ENCODE measurements around the gene RPS17. TPM values are rescaled to one million over a fixed set of nuclear protein-coding genes. Genes with fewer than 3 reads are reported as not detected.

The RPS17 gene
- total RNA-seq, 2 experiments from 2014 or later: 1,680 to 1,976 TPM

DNA sequence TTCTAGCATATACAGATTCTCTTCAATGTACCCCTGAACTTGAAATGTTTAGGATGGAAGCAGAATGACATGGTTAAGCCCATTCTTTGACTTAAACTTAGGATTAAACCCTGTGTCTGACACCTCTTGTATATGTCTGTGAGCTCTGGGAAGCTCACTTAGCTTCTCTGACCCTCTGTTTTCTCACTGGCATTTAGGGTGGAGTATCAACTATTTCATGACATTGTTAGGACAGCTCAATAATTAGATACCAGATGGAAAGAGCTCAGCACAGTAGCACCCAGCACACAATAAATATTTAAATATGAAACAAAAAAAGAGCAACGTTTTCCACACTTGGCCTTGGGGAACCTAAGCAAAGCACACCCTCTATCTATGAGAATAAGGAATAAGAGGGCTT lies 18.2 kb upstream of the RPS17 start:
- Mint-ChIP-seq H3K4me1 (no peaks in the 10 kb centered on the region), H3K36me3 (ENCODE audit: low read depth) (no peaks in the 10 kb centered on the region), H3K27ac (no peak overlapping the region), H3K27me3 (peaks cover 13% of the 10 kb centered on the region), H3K4me3 (no peak overlapping the region), H3K9me3 (no peaks in the 10 kb centered on the region)
- ChIA-PET CTCF (interaction anchor here (0.8 to 1.2 kb wide), 2 partner anchors 11 to 16 kb away, joined by 3 read pairs; no protein-coding TSS in a partner anchor), POLR2A (no interaction called here)
- DNase-seq: no peak

DNA sequence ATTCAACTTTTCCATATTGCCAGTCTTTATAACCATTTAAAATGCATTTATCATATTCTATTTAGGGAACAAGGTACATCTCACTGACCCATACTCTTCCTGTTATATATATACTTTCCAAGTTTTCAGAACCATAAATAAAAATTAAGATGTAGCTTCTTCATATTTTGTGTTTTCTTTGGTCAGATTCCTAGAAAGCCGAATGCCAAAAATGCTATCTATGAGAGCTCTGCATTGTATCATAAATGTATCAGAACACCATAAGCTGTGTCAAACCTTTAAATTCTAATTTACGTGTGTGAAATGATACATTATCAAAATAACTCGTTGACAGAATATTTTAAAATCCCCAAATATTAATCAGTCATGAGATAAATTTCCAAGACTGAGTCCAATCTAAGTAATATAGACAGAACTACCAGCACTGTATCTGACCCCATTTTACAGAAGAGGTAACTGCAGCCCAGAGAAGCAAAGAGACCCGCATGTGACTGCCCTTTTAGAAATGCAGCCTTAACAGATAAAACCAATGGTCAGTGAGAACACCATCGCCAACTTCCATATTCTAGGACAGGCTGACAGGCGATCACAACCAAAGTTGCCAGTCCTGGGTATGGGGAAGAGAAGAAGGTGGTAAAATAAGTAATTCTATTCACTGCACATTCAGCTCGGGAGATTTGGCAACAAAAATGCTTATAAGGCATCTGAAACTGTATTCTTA lies 16.2 kb upstream of the RPS17 start:
- peaks cover 20% of the 10 kb centered on the region for H3K27me3 Mint-ChIP-seq
- ChIA-PET CTCF (interaction anchor here (1.5 to 1.6 kb wide), 2 partner anchors 10 to 26 kb away, joined by 3 read pairs; no protein-coding TSS in a partner anchor), POLR2A (no interaction called here)
- H3K4me1 Mint-ChIP-seq: no peaks in the 10 kb centered on the region
- no peaks in the 10 kb centered on the region for H3K9me3 Mint-ChIP-seq
- no peak for DNase-seq
- no peaks in the 10 kb centered on the region for H3K36me3 Mint-ChIP-seq (ENCODE audit: low read depth)
- no peak overlapping the region for H3K27ac Mint-ChIP-seq
- H3K4me3 Mint-ChIP-seq: no peak overlapping the region

DNA sequence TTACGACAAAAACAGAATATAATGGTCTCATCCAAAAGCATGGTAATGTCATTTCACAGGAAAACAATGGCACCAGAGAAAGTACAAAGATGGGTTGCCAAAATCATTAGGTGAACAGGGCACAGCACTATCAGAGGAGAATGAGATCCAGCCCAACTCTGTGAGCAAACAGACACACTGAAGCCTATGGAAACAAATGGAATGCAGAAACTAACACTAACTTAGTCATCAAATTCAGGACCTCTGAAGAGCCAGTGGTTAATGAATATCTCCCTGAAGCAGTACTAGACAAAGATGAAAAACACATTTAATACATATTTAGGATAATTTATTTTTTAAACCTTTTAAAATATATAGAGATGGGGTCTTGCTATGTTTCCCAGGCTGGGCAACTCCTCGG lies 14.6 kb upstream of the RPS17 start:
- Mint-ChIP-seq H3K9me3 (no peaks in the 10 kb centered on the region), H3K27me3 (peaks cover 22% of the 10 kb centered on the region), H3K27ac (no peak overlapping the region), H3K4me3 (no peak overlapping the region), H3K36me3 (ENCODE audit: low read depth) (no peaks in the 10 kb centered on the region), H3K4me1 (no peaks in the 10 kb centered on the region)
- CTCF ChIA-PET: no interaction called here
- POLR2A ChIA-PET: no interaction called here
- DNase-seq: no peak

DNA sequence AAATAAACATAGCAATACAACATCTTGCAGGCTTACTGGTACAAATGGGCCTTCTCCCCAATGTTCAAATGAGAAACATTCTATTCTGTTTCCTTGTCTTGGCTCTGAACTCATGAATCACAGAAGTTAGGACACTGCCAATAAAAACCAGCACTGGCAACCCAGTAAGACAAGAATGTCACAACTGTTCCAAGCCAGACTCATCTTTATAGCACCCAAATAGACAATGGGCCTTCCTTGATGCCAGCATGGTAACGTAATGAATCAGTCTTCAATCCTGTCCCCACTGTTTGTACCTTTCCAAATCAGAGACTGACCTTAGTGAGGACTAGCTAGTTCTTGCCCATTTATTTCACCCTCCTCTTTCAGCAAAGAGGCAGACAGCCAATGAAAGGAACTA lies 14.1 kb upstream of the RPS17 start:
- DNase-seq: no peak
- no peaks in the 10 kb centered on the region for H3K36me3 Mint-ChIP-seq (ENCODE audit: low read depth)
- no peaks in the 10 kb centered on the region for H3K9me3 Mint-ChIP-seq
- H3K27ac Mint-ChIP-seq: no peak overlapping the region
- ChIA-PET POLR2A (interaction anchor here (0.5 kb wide), 1 partner anchor 450 kb away, joined by 3 read pairs; no protein-coding TSS in a partner anchor), CTCF (no interaction called here)
- no peaks in the 10 kb centered on the region for H3K4me1 Mint-ChIP-seq
- peaks cover 22% of the 10 kb centered on the region for H3K27me3 Mint-ChIP-seq
- no peak overlapping the region for H3K4me3 Mint-ChIP-seq

DNA sequence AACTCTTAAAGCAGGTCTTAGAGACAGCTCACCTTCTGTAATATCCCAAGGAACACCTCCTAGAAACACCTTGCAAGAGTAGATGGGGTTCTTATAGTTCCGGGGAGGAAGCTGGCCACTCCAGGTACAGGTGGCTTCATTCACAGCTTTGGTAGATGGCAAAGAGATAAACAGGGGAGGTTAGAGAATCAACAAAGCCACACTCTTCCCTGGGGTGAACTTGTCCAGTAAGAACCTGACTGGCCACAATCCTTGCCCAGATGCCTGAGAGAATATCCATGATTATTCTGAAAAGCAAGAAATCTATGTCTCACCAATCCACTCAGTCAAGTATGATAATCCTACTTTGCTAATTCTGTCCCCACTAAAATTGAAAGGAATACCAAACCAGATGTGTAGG lies 13.6 kb upstream of the RPS17 start:
- DNase-seq: no peak
- Mint-ChIP-seq H3K27ac (no peak overlapping the region), H3K9me3 (no peaks in the 10 kb centered on the region), H3K27me3 (peaks cover 22% of the 10 kb centered on the region), H3K4me1 (no peaks in the 10 kb centered on the region), H3K4me3 (no peak overlapping the region), H3K36me3 (ENCODE audit: low read depth) (no peaks in the 10 kb centered on the region)
- ChIA-PET POLR2A (interaction anchor here (0.5 kb wide), 1 partner anchor 450 kb away, joined by 3 read pairs; no protein-coding TSS in a partner anchor), CTCF (interaction anchor here (0.8 to 1.4 kb wide), 2 partner anchors 12 to 14 kb away, joined by 3 to 4 read pairs; partner anchors contain the start of gene RPS17)

DNA sequence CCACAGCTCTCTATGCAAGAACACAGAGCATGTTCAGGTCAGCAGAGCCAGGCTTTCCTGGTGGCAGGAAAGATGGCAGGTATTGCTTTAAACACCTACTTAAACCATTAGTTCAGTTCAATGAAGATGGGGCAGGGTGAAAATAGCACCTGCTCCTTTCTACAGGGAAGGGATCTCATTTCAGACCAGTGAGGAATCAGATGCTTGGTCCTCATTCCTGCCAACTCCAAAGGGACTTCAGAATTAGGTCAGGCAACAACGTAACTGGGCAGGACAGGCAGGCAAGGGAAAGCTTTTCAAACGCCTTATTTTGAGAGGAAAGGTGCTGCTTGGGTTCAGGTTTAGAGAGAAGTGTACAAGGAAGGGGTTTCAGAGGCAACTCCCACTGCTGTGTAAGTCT lies 12.6 kb upstream of the RPS17 start:
- H3K9me3 Mint-ChIP-seq: no peaks in the 10 kb centered on the region
- no peaks in the 10 kb centered on the region for H3K4me1 Mint-ChIP-seq
- no peak overlapping the region for H3K4me3 Mint-ChIP-seq
- H3K27me3 Mint-ChIP-seq: peaks cover 22% of the 10 kb centered on the region
- H3K27ac Mint-ChIP-seq: no peak overlapping the region
- ChIA-PET POLR2A (no interaction called here), CTCF (interaction anchor here (1.4 kb wide), 1 partner anchor 13 kb away, joined by 4 read pairs; the partner anchor contains the start of gene RPS17)
- DNase-seq: no peak
- no peaks in the 10 kb centered on the region for H3K36me3 Mint-ChIP-seq (ENCODE audit: low read depth)

GRCh38 chr15:82551646-82552247 lies 11.5 kb upstream of the RPS17 start:
- Mint-ChIP-seq H3K4me1 (no peaks in the 10 kb centered on the region), H3K27ac (no peak overlapping the region), H3K4me3 (no peak overlapping the region), H3K27me3 (peaks cover 19% of the 10 kb centered on the region), H3K36me3 (ENCODE audit: low read depth) (no peaks in the 10 kb centered on the region), H3K9me3 (no peaks in the 10 kb centered on the region)
- POLR2A ChIA-PET: no interaction called here
- no peak for DNase-seq
- CTCF ChIA-PET: no interaction called here

DNA sequence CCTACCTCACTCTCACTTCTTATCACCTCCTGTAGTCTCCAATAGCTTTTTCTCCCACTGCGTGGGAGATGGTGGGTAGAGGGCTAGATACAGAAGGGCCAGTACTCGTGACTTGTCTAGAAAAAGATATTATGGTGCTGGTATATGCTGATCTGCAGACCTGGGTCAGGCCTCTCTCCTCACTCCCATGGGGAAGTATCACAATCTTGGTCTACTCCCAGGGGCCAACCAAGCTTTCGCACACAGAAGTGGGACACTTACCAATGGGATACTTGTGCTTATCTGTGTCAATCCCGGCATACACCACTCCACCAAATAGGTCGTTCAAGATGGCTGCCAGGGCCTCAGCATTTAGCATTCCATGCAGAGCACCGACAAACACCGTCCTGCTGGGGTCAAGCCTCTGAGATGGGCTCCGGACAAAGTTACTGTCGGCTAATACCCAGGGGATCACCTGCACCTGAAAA lies 9.0 kb upstream of the RPS17 start:
- no peak for DNase-seq
- CTCF ChIA-PET: interaction anchor here (0.6 to 1.8 kb wide), 3 partner anchors 10 to 172 kb away, joined by 3 to 6 read pairs (median 3); partner anchors contain the start of gene RPS17
- Mint-ChIP-seq H3K9me3 (no peaks in the 10 kb centered on the region), H3K36me3 (ENCODE audit: low read depth) (no peaks in the 10 kb centered on the region), H3K27ac (no peak overlapping the region), H3K4me3 (no peak overlapping the region), H3K4me1 (no peaks in the 10 kb centered on the region), H3K27me3 (peaks cover 22% of the 10 kb centered on the region)
- POLR2A ChIA-PET: no interaction called here

GRCh38 chr15:82548700-82549099 lies 8.4 kb upstream of the RPS17 start:
- ChIA-PET POLR2A (no interaction called here), CTCF (interaction anchor here (1.4 to 1.8 kb wide), 2 partner anchors 9 to 16 kb away, joined by 3 to 6 read pairs; partner anchors contain the start of gene RPS17)
- peaks cover 21% of the 10 kb centered on the region for H3K27me3 Mint-ChIP-seq
- no peaks in the 10 kb centered on the region for H3K9me3 Mint-ChIP-seq
- DNase-seq: no peak
- no peaks in the 10 kb centered on the region for H3K36me3 Mint-ChIP-seq (ENCODE audit: low read depth)
- H3K4me3 Mint-ChIP-seq: no peak overlapping the region
- no peak overlapping the region for H3K27ac Mint-ChIP-seq
- no peaks in the 10 kb centered on the region for H3K4me1 Mint-ChIP-seq

DNA sequence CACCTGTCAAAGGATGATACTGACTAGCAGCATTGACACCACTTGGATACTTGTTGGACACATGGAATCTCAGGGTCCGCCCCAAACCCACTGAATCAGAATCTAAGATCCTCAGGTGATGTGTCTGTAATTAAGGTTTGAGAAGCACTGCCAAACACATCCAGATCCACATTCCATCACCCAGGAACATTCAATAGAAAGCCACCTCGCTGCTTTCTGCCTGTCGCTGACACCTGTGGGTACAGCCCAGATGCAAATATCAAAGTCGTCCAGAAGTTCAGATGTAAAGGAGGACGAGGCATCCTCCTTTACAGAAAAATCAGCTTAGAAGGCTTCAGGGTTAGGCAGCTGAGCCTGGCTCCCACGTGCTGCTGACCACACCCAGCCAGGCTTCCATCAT lies 5.2 kb upstream of the RPS17 start:
- no peak for DNase-seq
- Mint-ChIP-seq H3K36me3 (ENCODE audit: low read depth) (peaks cover 8% of the 10 kb centered on the region), H3K4me1 (peaks cover 18% of the 10 kb centered on the region), H3K9me3 (no peaks in the 10 kb centered on the region), H3K27ac (no peak overlapping the region), H3K27me3 (peaks cover 7% of the 10 kb centered on the region), H3K4me3 (no peak overlapping the region)
- POLR2A ChIA-PET: no interaction called here
- CTCF ChIA-PET: no interaction called here

GRCh38 chr15:82545002-82545401 lies 4.7 kb upstream of the RPS17 start:
- CTCF ChIA-PET: interaction anchor here (1.4 kb wide), 1 partner anchor 14 kb away, joined by 4 read pairs; no protein-coding TSS in a partner anchor
- H3K4me1 Mint-ChIP-seq: peaks cover 18% of the 10 kb centered on the region
- H3K4me3 Mint-ChIP-seq: no peak overlapping the region
- H3K27me3 Mint-ChIP-seq: peaks cover 6% of the 10 kb centered on the region
- DNase-seq: no peak
- H3K9me3 Mint-ChIP-seq: no peaks in the 10 kb centered on the region
- peaks cover 8% of the 10 kb centered on the region for H3K36me3 Mint-ChIP-seq (ENCODE audit: low read depth)
- no peak overlapping the region for H3K27ac Mint-ChIP-seq
- POLR2A ChIA-PET: no interaction called here

GRCh38 chr15:82544431-82544830 lies 4.2 kb upstream of the RPS17 start:
- POLR2A ChIA-PET: no interaction called here

GRCh38 chr15:82543160-82543559 lies 2.9 kb upstream of the RPS17 start:
- H3K9me3 Mint-ChIP-seq: no peaks in the 10 kb centered on the region
- DNase-seq: peak; percentile 29
- ChIA-PET POLR2A (no interaction called here), CTCF (interaction anchor here (0.6 to 5.1 kb wide), 4 partner anchors 12 to 468 kb away, joined by 3 to 51 read pairs (median 4); partner anchors contain the start of gene C15orf40)
- no peak overlapping the region for H3K4me3 Mint-ChIP-seq
- peaks cover 29% of the 10 kb centered on the region for H3K4me1 Mint-ChIP-seq
- H3K36me3 Mint-ChIP-seq (ENCODE audit: low read depth): peaks cover 25% of the 10 kb centered on the region
- H3K27me3 Mint-ChIP-seq: peaks cover 6% of the 10 kb centered on the region
- no peak overlapping the region for H3K27ac Mint-ChIP-seq

More at GRCh38 chr15:82544431-82544830, 4.2 kb upstream of the RPS17 start:
- Mint-ChIP-seq H3K27ac (no peak overlapping the region), H3K36me3 (ENCODE audit: low read depth) (peaks cover 13% of the 10 kb centered on the region), H3K4me1 (peaks cover 18% of the 10 kb centered on the region), H3K4me3 (no peak overlapping the region), H3K27me3 (peaks cover 6% of the 10 kb centered on the region), H3K9me3 (no peaks in the 10 kb centered on the region)
- DNase-seq: no peak
- CTCF ChIA-PET: interaction anchor here (0.9 to 1.8 kb wide), 3 partner anchors 13 to 467 kb away, joined by 3 to 5 read pairs (median 4); partner anchors contain the start of gene C15orf40

Measured in activated CD4-positive, alpha-beta T cell treated with anti-CD3 and anti-CD28 coated beads, Interleukin-2, amount 10 ng/mL, durations not matched to agents 7 days and 5 days (primary cell).